ENCODE results near the gene AMPD2.

AMPD2 gene

DNA sequence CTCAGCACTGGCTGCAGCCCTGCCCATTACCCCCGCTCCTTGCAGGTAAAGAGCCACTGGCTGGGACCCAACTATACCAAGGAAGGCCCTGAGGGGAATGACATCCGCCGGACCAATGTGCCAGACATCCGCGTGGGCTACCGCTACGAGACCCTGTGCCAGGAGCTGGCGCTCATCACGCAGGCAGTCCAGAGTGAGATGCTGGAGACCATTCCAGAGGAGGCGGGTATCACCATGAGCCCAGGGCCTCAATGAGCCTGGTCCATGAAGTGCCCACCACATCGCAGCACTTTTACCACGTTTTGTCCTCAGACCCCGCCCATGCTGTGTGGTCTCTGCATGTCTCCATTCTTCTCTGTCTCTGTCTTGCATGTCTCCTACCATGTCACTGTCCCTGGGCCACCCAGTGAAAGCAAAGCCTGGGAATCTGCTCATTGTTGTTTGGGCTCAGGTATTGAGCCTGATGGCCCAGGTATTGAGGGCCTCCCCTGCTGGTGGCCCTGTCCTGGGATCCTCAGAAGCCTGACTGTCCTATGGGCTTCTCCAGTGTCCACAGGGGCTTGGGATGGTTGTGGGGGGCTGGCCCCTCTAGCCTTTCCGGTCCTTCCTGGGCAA is 11.4 kb downstream of the AMPD2 start:
- DNase-seq, result no peak

DNA sequence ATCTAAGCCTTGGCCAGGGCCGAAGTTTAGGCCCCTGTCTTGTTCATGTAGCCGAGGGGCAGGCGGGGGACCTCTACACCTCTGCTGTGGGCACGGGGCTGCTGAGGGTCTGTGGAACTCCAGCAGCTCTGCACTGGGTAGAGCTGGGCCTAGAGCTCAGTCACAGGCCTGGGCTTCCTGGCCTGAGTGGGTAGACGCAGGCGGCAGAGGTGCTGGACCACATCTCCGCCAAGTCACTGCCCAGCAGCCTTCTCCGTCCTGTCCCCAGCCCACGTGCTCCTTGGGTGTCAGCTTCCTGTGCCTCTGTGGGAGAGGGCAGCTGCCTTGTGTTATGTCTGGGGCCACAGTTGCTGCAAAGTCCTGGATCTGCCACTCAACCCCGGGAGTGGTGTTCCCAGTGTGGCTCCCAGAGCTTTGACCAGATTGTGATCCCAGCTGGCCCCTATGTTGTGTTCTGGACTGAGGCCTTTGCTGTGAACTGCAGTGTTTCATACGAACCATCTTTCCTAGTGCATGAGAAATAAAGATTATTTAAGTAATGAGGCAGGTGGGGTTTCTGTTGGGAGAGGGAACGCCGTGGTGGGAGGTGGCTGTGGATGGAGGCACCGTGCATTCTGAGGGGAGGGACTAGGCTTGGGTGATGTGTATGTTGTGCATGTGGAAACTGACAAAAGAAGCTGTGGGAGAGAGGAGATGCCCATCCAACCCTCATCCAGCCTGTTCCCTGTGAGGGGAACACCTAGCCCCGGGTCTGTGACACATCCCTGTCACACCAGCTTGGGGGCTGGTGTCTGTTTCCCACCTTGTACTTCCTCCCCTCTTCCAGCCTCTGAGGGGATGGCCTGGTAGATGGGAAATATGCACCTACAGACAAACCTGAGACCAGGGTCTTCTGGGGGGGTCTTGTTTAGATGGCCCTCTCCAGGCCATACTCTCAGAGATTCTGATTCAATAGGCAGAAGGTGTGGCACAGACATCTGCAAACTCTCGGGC is 12.2 kb downstream of the AMPD2 start:
- DNase-seq, result no peak

DNA sequence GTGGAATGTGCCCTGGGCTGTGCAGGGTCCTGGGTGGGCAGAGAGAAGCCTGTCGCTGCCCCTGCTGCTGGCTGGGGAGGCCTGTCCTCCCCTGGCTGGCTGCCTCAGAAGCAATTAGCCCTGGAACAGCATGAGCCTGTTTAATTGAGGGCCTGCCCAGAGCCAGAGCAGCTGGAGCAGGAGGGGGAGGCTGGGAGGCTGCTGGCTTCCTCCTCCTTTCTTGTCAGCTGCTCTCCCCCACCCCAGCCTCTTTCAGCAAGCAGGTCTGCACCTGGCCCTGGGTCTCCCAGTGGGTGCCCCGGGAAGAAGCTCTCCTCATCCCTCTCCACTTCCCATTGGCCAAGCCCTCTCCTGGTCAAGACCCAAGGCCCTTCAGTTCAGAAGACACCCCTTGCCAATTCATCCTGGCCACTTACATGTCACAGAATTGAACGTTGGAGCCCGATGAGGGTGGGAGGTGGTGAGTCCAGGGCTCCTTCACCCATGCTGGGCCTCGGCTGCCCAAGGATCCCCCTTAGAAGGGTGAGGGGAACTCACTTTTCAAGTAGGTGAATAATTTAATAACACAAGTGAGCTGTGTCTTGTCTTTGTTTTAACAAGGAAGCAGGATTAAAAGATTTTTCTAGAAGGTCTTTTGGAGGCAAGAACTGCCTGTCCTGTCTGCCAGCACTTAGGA is 13.2 kb downstream of the AMPD2 start:
- DNase-seq, result peak; percentile 78 to 89

DNA sequence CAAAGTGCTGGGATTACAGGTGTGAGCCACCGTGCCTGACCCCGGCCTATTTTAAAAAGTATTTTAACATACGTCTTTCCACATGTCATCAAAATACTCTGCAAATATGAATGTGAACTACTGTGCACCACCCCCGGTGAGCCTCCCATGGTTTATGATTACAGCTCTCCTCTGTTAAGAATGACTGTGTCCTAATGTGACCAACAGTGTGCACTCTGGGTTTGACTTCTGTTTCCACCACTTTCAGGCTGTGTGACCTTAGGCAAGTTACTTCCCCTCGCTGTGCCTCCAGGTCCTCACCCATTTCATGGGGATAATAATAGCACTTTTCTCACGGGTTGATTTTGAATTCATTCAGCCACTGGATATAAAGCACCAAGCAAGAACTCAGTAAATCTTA is 14.7 kb downstream of the AMPD2 start:
- no peak for DNase-seq

DNA sequence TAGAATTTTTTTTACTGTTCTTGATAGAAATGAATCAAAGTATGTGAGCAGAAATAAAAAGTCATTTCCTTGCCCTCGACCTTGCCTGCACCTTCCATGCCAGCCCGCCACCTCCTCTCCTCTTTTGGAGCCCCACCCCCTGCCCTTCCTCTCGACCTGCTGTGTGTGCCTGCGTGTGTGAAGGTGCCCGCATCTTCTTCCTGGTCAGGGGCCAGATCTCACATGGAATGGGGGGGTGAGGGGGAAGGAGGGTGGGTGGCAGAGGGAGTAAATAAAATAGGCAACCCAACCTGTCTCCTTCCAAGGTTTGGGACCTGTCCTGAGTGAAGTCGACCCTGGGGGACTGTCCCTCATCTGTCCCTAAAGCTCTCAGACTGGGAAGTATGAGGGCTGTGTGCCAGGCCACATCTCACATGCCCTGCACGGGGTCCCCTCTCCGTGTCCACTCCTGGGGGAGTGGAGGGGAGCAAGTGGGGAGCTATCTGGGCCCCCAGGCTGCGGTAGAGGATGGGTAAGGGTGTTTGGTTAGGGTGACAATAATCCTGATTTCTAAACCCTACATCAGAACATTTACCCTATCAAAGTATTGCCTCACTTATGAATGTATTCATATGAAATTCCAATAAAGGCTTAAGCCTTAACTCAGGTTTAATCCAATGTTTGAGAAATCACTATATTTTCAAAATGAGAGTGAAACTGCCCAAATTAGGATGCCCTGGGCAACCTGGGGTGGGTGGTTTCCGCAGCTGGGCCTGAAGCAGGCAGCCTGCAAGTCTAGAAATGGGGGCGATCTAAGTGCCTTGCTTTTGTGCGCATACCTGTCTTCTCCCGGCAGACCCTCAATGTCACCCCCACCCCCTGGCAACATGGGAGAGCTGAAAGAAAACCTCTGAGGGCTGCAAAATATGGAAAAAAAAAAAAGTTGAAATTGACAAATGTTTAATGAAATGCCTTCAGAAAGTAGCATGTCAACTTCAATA is 15.4 kb downstream of the AMPD2 start:
- DNase-seq, result no peak

DNA sequence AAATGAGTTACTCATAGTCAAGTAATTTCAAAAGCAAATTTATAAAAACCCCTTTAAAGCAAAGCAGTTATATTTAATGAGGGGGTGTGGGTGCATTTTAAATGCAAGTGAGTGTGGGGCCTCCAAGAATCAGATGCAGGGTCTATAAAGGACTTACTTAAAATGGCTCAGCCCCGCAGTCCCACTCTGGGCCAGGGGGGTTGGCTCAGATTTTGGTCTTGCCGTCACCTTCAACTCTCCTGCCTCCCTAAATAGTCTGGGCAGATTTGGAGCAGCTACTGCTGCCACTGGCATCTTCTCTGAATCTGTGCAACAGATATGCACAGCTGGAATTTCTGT is 16.2 kb downstream of the AMPD2 start:
- DNase-seq, result no peak

DNA sequence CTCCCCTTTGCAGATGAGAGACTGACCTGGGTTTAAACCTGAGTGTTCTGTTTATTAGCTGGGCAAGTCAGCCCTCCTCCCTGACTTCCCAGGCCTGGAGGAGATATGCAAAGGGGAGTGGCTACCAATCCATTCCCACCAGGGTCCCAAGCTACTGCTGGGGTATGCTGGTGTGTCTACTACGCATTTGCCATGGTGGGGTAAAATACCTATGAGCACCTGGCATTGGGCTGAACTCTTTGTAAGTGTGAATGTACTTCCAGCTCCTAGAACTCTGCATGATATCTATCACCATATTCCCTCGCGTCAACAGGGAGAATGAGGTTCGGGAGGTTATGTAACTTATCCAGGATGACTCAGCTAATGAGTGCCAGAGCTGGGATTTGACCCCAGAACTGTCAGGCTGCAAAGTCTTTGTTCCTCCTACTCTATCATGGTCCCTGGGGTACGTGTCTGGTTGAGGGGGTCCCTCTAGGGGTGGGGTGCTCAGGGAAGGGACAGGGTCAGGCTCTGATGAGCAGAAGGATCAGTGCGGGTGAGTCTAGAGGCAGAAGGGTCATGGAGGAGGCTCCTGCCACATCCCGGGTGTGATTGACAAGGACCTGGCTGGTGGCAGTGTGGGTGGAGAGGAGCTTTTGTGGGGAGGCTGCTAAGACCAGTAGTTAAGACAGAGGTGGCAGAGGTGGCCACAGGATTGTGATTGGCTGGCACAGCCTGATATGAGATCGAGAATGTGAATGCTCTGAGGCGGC is 16.7 kb downstream of the AMPD2 start:
- no peak for DNase-seq

DNA sequence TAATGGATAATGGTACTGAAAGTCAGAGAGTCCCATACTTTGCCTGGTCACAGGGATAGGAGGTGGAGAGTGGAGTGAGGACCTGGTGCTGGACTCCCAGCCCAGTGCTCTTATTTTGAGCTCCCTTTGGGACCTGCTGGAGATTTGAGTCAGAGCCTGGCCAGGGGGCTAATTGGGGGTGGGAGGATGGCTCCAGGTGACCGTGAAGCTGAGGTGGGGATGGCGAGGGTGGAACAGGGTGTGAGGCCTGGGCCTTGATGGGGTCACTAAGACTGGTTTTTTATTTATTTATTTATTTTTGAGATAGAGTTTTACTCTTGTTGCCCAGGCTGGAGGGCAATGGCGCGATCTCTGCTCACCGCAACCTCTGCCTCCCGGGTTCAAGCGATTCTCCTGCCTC is 17.8 kb downstream of the AMPD2 start:
- no peak for DNase-seq

DNA sequence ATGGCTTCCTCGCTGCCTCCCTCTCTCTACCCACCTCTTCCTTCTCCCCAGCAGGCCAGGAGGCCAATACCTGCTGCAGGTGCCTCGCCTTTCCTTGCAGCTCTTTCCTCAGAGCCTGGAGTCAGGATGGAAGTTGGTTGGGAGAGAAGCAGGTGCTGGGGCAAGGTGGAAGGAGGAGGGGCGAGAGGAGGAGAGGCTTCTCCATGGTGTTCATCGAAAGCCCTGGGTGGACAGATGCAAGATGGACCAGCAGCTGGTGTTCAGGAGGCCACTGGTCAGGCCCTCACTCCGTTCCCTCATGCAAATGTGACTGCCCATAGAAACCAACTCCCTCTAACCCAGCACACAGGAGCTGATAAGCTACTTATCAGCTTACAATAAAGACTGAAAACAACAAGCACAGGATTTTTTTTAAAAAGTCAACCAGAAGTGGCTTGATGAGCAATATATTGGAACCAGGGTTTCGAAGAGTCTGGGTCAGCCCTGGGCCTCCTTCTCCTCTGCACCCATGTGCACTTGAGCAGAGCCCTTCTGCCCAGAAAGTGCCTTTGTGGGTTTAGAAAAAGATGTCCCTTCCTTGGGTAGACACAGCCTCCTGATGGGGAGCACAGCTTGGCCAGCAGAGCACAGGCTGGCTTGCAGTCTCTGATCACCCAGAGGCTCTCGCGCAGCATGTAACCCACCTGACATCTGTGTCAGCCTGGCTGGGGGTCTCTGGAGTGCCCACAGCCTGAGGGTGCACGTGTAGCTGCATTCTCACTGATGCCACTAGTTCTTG is 19.6 kb downstream of the AMPD2 start:
- no peak for DNase-seq

DNA sequence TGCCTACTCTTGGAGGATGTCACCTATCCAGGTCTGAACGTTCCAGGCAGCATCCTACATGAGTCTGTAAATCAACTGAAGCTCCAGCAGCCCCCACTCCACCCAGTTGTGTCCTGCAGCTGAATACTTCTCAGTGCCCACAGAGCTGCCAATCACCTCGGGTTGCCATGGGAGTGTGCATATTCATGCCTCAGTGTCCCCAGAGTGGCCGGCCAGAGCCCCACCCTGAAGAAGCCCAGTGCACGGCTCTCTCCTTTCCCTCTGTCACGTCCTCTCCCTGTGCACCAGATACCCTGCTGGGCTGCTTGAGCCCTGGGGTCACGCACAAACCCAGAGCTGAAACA is 20.2 kb downstream of the AMPD2 start:
- DNase-seq, result no peak

DNA sequence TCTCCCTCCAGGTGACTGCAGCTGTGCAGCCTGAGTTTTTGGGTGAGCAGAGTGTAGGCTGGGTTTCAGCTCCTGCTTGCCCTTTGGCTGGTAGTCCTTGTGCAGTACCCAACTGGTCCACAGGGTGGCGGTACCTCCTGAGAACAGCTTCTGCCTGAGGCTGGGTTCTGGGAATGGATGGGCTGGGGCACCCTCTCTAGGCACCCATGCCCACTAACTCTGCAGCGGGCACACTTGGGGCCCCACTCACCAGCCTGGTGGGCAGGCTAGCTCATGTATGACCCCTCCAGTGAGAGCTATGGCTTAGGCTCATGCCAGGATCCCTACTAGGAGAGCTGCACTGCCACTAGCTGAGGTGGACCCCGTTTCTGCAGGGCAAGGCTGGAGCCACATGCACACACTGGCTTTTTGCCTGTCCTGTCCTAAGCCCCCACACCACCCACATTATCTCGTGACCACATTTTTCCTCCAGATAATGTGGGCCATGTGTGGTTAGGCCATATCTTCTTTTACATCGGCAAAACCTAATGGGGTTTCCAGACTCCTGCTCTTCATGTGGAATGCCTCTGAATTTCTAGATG is 20.7 kb downstream of the AMPD2 start:
- peak; percentile 53 to 81 for DNase-seq

DNA sequence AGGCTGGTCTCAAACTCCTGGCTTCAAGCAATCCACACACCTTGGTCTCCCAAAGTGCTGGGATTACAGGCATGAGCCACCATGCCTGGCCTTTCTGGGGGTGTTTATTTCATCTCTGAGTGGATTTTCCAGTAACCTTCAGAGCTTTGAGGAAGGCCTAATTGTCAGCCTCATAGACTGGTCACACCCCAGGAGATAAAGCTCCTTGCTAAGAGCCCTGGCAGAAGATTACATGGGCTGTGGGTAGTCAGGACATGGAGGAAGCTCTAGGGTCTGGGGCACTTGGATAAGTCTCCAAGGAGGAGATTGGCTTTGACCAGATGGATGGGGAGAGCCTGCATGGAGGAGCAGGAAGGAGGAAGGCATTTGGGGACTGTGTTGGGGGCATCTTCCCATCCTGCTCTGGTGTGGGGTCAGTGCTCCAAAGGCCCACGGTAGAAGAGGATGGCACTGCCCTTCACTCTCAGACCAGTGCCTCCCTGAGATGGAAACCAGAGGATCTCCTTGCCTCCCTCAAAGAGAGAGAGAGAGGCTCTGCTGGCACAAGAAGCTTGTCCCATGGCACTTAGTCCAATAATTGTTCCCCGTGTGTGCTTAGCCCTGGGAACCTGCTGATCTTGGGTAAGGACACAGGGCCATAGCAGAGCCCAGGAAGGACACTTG is 21.6 kb downstream of the AMPD2 start:
- no peak for DNase-seq

DNA sequence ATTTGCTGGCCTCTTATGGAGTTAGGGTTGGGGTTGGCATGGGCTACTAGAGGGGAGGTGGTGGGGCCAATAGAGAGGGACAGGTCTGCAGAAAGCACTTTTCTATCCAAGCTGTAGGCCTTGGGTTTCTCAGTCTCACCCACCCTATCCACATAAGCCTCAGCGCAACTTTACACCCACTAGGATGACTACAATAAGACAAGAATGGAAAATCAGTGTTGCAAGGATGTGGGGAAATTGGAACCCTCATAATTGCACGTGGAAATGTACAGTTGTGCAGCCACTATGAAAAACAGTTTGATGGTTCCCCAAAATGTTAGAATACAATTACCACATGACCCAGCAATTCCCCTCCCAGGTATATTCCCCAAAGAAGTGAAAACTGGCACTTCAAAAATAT is 22.2 kb downstream of the AMPD2 start:
- DNase-seq, result no peak

DNA sequence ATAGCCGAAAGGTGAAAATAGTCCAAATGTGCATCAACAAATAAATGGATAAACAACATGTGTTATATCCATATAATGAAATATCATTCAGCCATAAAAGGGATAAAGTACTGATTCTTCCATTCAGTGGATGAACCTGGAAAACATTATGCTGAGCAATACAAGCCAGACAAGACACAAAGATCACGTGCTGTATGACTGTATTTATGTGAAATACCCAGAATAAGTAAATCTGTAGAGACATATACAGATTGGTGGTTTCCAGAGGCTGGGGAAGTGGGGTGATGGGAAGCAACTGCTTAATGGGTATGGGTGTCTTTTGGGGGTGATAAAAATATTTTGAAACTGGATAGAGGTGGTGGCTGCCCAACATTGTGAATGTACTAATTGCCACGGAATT is 23.0 kb downstream of the AMPD2 start:
- no peak for DNase-seq

DNA sequence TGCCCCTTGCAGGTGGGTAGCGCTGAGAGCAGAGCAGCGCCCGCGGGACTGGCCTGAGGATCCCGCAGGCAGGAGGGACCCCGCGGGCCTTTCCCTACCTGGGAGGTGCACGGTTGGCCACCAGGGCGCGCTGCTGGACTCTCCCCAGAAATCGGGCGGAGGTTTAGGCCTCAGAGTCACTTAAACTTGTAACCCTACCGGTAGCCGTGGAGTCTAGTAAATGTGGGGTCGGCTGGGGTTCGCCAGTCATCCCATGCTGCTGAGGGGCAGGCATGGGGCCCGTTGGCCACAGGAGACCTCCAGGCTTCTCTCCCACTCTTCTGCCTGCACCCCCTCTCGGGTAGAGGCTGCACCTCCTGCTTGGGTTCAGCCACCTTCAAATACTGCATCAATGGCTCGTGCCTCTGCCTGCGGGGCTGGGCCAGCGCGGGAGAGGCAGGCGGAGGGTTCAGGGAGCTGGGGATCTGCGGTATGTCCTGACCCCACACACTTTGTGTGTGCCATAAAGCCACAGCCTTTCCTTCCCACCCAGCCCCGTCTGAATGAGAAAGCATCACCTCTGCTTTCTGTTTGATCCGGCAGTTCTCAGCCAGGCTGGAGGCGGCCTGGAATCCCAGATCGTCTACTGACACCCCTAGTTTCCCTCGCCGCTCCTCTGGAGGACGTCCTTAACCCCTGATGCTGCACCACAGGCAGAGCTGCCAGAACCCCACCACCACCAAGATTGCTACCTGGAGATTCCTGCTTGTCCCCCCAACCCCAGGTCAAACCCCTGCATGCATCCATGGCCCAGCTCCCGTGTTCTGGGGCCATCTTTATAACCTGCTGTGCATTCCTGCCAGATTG is 24.0 kb downstream of the AMPD2 start:
- DNase-seq, result peak in 1 of 2 experiments; percentile 74

DNA sequence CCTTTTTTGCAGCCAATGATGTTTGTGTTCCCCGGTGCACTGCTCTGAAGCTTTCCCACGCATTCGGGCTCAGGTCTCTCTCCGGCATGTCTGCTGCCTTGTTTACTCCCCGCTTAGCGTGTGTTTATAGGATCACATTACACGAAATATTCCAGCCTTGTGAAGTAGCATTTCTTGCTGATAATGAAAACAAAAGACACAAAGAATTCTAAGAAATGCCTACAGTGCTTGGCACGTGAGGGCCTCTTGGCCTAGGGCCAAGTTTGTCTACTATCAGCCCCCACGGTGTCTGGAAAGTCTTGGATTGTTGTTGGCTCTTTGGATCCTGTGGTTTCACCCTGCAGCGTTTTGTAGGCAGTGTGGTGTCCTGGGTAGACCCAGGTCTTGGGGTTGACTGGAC is 25.0 kb downstream of the AMPD2 start:
- DNase-seq, result no peak

DNA sequence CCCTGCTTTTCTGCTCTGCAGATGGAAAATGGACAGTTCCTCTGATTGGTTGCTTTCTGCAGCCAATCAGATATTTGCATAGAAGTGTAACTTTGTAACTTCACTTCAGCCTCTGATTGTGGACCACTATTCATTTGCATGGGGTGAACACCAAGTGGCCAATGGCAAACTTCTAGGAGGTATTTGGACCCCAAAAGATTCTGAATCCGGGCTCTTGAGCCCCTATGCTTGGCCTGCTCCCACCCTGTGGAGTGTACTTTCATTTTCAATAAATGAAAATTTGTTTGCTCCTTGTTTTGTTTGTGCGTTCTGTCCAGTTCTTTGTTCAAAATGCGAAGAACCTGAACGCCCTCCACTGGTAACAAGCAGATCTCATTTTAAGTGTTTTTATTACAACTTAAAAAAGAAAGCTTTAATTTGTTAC is 29.9 kb downstream of the AMPD2 start:
- peak in 1 of 2 experiments; percentile 15 for DNase-seq

DNA sequence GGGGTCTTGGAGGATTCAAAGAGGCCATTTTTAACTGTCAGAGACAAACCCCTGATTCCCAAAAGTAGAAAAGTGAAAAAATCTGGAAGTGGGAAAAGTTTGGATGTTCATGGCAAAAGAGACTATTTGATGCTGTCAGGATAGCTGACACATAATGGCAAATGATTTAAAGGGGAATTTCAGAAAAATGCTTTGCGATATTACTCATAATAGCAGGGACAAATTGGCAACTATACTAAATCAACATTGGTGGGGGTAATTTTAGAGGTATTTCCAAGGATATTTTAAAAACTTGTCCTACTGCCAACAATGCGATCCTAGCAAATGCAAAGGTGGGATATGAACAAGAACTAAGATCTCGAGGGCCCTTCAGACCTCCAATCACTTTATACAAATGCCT is 31.0 kb downstream of the AMPD2 start:
- no peak for DNase-seq

DNA sequence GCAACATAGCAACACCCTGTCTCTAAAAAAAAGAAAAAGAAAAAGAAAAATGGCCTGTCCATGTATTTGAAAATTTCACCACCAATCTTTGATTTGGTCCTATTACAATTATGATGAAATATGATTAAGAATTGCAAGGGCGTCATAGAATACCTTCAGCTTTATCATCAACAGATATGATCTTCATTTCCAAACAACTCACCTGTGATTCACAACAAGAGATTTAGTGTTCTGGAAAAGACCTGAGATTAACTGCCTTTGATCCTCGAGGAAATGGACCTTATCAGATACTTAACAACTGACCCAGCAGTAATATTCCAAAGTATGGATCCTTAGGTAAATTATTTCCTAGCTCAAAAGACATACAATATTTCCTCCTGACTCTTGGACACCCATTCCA is 32.8 kb downstream of the AMPD2 start:
- DNase-seq, result no peak

Measured in NCI-H446 (cell line).